ENCODE results near the gene ISL2.
A peak's percentile ranks its signal among the peaks of the same experiment; 100 is the strongest.

ISL2 gene

DNA sequence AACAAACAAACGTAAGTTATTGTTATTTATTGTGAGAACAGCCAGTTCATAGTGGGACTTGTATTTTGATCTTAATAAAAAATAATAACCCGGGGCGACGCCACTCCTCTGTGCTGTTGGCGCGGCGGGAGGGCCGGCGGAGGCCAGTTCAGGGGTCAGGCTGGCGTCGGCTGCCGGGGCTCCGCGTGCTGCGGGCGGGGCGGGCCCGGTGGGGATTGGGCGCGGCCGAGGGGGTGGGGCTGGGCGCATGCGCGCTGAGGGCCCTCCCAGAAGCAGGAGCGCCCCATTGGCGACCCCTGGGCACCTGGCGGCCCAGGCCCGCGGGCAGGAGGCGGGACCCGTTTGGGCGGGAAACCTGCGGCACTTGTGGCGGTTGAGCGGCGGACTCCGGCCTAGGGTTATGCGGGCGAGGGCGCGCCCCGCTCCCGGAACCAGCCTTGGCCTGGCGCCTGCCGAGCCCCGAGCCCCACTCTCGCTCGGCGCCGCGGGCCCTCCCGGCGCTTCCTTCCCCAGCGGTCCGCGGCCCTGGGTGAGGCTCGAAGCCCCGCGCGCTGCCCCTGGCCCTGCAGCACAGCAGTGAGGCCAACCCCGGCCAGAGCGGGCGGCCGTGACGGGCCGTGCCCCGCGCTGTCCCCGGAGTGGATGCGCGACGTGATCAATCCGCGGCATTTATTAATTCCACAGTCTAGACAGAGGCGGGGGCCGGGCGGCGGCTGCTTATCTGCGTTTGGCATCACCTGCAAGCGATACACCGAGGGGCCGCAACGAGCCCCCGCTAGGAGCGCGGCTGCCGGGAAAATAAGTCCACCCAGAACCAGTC lies 6.0 kb downstream of the ISL2 start:
- DNase-seq, result no peak

DNA sequence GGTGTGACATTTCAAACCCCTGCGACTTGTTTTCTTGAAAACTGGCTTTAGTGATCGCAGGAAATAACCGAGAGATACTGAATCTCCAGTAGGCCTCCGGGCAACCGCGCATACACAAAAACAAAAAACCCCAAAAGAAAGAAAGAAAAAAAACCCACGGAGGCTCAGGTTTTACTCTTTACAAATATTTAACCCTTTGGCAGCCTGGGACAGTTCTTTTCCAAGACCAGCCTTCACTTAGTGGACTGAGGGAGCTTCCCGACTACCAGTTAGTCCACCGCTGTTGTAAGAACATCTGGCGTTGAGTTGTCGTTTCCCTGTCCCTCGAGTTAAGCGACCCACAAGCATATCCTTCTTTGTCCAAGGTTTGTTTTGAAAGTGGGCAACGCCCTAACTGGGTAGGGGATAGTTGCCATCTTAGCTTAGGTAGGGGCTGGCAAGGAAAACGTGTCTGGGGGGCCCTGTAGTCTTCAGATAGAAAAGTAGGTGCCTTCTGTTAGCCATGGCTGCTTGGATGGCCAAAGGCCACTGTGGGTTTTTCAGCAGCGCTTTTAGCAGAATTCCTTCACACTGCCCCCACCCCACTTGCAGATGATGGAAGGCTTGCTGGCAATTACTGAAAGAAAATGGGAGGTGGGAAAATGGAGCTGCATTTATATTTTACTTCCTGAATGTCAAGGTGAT lies 6.9 kb downstream of the ISL2 start:
- DNase-seq, result no peak

GRCh38 chr15:76344893-76345582 lies 8.5 kb downstream of the ISL2 start:
- DNase-seq, result no peak

GRCh38 chr15:76345583-76345879 lies 9.0 kb downstream of the ISL2 start:
- DNase-seq, result no peak

- DNase-seq, result peak; percentile 67 to 78
Measured at GRCh38 chr15:76345880-76346668, 9.5 kb downstream of the ISL2 start.

DNA sequence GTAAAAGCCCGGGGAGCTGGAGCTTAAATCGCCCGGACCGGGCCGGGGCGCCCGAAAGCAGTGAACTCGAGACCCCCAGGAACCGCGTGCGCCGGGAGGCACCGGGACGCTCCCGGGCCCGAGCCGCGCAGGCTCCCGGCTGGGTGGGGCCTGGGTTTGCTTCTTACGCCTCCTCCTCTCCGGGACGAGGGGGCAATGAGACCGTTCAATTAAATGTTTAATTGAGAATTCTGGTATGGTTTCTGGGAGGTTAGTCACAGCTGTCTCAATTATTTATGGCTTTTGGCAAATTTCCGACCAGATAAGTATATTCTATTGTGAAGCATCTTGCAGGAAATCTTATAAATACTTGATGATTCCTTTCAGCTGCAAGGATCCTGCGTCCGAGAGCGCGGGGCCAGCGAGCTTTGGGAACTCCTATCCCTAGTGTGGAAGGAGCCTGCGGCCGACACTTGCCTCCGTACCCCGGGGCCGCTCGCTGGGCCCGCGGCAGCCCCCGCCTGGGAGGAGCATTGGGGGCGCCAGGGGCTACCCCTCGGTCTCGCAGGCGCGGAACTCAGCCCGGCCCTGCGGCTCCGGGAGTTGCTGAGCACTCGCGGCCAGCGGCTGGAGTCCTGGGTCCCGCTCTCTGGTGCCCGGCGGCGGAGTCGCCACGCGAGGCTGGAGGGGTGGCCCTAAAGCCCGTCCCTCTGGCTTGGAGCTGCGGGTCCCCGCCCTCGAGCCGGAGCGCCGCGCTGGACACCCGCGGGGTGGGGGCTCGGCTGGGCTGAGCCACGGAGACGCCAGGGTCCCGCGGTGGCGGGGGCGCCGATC lies 10.3 kb downstream of the ISL2 start:
- DNase-seq, result no peak

DNA sequence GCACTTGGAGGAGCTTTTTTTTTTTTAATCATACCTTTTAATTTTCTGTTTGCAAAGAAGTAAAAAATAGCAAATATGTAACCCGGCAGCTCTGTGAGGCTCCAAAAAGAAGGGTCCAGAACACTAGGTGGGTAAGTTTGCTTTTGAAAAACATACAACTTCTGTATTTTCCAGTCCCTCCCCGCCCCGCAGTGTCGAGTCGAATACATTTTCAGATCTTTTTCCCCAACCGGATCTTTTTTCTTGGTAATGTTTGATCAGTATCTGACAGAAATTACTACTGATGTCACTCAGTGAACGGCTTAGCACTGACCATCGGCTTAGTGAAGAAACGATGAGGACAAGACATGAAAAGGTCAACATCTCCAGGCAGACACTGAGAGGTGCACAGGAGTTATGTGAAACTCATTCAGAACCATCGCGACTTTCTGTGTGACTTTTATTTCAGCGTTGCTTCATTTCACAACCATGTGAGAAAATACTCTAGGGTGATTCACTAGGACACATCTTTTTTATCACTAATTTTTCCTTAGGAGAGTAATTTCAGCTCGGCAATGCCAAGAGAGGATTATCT lies 11.0 kb downstream of the ISL2 start:
- no peak for DNase-seq

DNA sequence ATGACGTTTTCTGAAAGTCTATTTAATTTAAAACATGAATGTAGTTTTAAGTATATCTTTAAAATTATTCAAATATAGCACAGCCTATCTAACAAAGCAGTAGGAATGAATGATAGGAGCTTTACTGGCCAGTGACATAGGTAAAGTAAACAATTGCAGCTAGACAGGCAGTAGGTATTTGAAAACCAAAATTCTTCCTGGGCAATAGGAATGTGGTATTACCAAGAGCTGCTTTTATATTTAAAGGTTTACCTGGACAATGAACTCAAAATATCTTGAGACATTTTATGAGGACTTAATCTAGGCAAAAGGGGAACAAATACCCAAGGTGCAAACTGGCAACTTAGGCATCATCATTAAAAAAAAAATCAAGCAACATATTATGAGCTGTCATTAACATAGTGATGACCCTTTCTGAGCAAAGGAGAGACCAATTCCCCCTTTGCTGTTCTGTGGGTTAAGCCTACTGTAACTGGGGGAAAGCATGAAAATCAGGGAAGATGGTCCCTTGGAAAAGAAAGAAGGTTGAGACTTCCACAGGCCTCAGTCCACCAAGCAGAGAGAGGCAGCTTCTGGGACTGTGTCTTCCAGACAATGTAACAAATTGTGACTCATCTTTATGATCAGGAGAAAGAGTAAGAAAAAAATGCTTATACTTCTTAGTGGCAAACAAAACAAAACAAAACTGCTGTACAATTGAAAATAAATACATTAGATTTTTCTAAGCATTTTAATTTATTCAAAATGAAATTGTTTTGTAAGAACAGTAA lies 12.9 kb downstream of the ISL2 start:
- DNase-seq, result no peak

DNA sequence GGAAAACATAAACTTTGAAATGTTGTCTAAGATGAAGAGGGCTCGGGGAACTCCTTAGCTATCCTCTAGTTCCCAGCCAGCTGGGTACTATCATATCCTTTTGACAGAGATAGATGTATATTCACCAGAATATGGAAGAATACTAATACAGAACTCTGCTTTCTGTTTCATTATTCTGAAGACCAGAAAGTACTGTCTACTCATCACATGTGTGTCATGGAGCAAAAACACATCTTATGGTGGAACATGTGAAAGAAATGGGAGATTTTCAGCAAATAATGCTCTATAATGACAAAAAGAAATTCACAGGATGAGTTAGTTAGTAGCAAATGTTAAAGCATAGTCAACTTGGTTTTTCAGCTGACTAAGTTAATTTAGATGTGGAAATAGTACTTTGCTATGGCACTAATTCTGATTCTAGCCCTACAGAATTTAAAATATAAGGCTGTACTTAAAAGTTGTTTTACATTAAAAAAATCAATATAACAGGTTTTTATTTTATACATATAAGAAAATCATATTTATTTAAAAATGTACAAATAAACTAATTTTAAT lies 16.5 kb downstream of the ISL2 start:
- DNase-seq, result no peak

DNA sequence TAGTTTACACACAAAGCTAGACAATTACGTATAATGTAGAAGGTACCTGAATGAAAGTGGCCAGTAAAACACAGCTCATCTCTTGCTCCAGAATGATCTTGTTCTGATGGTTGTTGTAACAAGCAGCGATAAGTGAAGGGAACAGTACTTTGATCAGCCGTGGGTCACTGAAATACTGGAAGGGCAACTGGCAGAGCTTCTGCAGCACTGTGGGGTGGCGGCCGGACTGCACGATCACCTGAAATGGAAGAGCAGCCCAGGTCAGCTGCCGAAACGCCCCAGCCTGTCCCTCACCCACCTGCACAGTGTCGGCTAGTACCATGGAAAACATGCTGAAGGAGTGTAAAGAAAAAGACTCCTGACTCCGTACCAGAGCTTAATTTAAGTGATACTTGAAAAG lies 17.3 kb downstream of the ISL2 start:
- DNase-seq, result no peak

GRCh38 chr15:76354823-76355440 lies 18.4 kb downstream of the ISL2 start:
- no peak for DNase-seq

DNA sequence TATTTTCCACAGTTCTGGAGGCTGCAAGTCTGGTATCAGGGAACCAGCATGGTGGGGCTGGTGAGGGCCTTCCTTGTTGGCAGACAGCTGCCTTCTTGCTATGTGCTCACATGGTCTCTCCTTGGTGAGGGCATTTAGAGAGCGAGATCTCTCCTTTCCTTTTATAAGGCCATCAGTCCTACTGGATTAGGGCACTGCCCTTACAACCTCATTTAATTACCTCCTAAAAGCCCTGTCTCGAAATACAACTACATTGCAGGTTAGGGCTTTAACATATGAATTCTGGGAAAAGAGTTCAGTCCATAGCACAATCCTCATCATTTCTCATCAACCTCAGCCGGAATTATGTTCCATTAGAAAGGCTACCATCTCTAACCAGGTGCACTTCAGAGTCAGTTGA lies 21.9 kb downstream of the ISL2 start:
- DNase-seq, result no peak

DNA sequence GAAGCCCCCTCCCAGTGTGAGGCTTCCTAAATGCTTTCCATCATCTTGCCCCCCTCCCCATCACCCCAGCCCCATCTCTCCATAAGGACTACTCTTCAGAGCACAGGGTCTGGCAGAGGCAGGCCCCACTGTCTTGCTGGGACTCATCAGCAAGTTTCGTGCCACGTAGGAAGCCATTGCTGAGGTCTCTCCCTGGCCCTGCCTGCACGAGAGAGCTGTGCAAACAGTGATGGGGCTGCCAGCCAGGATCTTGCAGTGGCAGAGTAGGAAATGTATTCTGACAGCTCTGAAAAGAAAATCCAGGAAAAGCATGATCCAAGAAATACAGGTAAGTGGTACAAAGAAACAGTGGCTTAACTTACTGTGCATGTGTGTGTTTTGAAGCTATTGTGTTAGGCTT lies 22.6 kb downstream of the ISL2 start:
- no peak for DNase-seq

- no peak for DNase-seq
Measured at GRCh38 chr15:76360416-76360815, 23.8 kb downstream of the ISL2 start.

- no peak for DNase-seq
Measured at GRCh38 chr15:76363251-76363650, 26.7 kb downstream of the ISL2 start.

DNA sequence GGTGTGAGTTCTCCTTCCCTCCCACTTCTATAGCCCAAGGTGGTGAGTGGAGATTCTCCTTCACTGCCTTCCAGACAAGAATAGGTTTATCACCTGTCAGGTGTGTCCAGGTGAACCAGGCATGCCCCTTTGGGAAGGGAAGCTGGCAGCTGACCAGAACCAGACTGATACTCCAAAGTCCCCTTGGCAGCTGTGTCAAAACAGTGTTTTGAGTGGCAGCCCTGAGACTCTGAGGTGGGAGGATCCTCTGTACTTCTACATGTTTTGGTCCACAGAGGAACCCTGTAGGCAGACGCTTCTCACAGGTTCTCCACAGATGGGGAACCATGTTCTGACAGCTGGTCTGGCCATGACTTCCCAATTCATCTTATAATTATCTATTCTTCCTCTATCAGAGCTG lies 30.1 kb downstream of the ISL2 start:
- no peak for DNase-seq

DNA sequence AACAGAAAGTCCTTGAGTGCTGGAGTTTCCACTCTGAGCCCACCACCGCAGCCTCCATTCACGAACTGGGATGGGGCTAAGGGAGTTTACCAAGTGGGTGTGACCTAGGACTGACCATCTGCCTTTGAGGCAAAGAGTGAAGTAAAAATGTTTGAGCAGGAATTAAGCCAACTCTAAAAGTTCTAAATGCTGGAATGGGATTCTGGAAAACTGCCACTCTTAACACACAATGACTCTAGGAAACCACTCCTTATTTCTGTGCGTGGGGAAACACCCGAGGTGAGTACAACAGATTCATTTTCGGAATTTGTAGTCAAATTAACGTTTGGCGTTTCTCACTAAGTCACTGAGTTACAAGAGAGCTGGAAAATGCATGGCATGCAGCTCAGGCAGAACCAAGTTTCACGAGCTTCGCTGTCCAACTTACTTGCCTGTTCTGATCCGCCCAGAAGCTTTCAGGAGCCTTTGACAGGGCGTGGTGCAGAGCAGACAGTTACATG lies 31.6 kb downstream of the ISL2 start:
- DNase-seq, result no peak

- DNase-seq, result no peak
Measured at GRCh38 chr15:76376029-76376428, 39.5 kb downstream of the ISL2 start.

DNA sequence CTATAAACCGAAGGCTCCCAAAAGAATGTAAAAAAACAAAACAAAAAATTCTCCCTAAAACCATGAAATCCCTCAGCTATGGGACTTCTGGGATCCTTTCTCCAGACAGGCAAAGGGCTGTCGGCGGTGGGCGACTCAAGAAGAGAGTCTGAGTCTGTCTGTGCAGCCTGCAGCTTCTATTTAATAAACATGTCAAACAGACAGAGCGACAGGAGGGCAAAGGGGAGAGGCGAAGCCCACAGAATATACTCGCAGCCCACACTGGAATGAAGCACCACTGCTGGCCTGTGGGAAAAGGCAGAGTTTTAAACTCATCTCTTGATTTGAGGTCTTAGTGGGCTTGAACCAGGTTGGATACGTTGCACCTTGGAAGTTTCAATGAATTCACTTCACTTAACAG lies 40.2 kb downstream of the ISL2 start:
- no peak for DNase-seq

DNA sequence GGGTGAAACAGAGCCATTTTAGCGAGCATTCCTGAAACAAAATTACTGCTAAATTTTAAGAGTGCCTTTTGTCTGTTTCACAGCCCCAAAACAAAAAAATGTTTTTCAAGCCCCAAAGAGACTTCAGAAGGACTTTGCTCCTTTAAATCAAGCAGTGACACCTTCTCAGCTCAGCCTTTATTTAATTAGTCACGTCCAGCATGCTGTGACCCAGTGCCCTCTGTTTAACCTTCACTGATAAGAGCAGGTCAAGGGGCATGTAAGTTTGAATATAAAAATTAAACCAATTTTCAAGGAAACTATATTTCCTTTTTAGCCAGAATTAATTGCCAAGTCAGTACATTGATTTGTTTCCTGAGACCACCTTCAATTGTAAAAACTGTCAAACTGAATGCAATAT lies 40.6 kb downstream of the ISL2 start:
- DNase-seq, result no peak
